H1 (cell line): ENCODE measurements around the gene FBN1.

ENCODE experiments used
- BCL11A ChIP-seq, 2 experiments: IDR thresholded peaks; one replicate each; pipeline ENCODE4 v1.6.1; 2011; ENCODE audit warnings: low read depth in 2 of 2, low read length in 2 of 2, mild to moderate bottlenecking in 2 of 2
- CTCF ChIP-seq, 3 experiments: IDR thresholded peaks; 1 replicate in 2 of 3; 2 replicates in 1 of 3; pipeline versions ENCODE4 v1.5.1 to v1.6.1; 2011; ENCODE audit warnings: low read length in 3 of 3, mild to moderate bottlenecking in 3 of 3, inconsistent platforms in 2 of 3, low read depth in 1 of 3, moderate library complexity in 1 of 3; ENCODE audit not compliant: insufficient read depth in 1 of 3; ENCODE audit errors: control extremely low read depth in 1 of 3
- EGR1 ChIP-seq: IDR thresholded peaks from 2 replicates; pipeline ENCODE4 v1.6.1; 2011; ENCODE audit warnings: low read depth, low read length, borderline replicate concordance
- EZH2 ChIP-seq: fragments of 200-600 bp; sonication (generic); IDR thresholded peaks from 2 replicates; pipeline ENCODE4 v1.7.1; 2012; ENCODE audit warnings: low read depth, mild to moderate bottlenecking, moderate library complexity, low read length, inconsistent platforms; ENCODE audit not compliant: severe bottlenecking
- POLR2A ChIP-seq, 2 experiments: IDR thresholded peaks; 1 replicate in 1 of 2; 2 replicates in 1 of 2; pipeline ENCODE4 v1.6.1; 2011; ENCODE audit warnings: low read depth in 2 of 2, low read length in 2 of 2, mild to moderate bottlenecking in 2 of 2; ENCODE audit errors: control extremely low read depth in 1 of 2
- SP2 ChIP-seq: IDR thresholded peaks from 2 replicates; pipeline ENCODE4 v1.6.1; 2012; ENCODE audit warnings: mild to moderate bottlenecking, low read length, inconsistent platforms

DNA sequence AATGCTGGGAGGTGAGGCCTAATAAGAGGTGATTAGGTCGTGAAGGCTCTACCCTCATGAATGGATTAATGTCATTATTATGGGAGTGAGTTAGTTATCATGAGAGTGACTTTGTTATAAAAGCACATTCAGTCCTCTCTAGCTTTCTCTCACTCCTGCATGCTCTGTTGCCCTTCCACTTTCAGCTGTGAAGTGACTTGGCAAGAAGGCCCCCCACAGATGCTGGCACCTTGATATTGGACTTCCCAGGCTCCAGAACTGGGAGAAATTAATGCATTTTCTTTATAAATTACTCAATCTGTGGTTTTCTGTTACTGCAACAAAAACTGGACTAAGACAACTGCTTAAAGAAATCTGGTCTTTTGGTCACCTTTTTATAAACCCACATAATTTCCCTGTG, 144.3 kb downstream of the FBN1 start:
- no peak for TF ChIP-seq EGR1
- no peak for TF ChIP-seq EZH2
- no peak for TF ChIP-seq SP2
- TF ChIP-seq CTCF (IDR thresholded peaks at IDR 0.05; ENCODE audit: control extremely low read depth in 1 of 3, insufficient read depth in 1 of 3, low read depth in 1 of 3, low read length in 3 of 3), result no peak
- no peak for TF ChIP-seq POLR2A (IDR thresholded peaks at IDR 0.05; ENCODE audit: control extremely low read depth in 1 of 2, low read depth in 2 of 2, low read length in 2 of 2)
- TF ChIP-seq BCL11A (IDR thresholded peaks at IDR 0.05; ENCODE audit: low read depth in 2 of 2, low read length in 2 of 2), result no peak
